MM.1S (cell line): Measurements from ENCODE around the gene EFNA5.

Experiments
- EZH2 ChIP-seq: fragments of 300-600 bp; sonication (generic); optimal IDR thresholded peaks from 2 replicates; pipeline ENCODE3; 2017; ENCODE audit warnings: low read depth, mild to moderate bottlenecking, antibody characterized with exemption, low read length, mixed read lengths
- TF ChIP-seq, protein P1 (sequence below): fragments of 300-600 bp; sonication (generic); IDR thresholded peaks from 2 replicates; pipeline ENCODE4 v1.5.1; 2016; ENCODE audit warnings: antibody characterized with exemption, low read length, mixed read lengths

DNA sequence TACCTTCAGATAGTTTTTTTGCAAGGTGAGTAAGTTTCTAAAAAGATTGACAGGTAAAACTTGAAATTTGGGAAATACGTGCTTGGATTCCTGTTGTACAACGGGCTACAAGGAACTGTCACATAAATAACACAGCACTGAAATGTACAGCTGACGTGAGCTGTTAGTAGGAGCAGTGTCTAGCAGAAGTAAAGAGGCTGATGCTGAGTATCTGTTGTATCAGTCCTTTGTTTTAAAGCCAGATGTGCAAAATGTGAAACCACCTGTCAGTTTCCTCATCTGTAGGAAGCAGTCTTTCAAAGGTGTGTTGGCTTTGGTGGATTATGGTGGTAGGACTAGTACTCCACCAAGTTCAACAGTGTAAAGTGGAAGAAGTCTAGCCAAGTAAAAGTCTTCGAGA is 122.3 kb downstream of the EFNA5 start:
- TF ChIP-seq, protein P1, sequence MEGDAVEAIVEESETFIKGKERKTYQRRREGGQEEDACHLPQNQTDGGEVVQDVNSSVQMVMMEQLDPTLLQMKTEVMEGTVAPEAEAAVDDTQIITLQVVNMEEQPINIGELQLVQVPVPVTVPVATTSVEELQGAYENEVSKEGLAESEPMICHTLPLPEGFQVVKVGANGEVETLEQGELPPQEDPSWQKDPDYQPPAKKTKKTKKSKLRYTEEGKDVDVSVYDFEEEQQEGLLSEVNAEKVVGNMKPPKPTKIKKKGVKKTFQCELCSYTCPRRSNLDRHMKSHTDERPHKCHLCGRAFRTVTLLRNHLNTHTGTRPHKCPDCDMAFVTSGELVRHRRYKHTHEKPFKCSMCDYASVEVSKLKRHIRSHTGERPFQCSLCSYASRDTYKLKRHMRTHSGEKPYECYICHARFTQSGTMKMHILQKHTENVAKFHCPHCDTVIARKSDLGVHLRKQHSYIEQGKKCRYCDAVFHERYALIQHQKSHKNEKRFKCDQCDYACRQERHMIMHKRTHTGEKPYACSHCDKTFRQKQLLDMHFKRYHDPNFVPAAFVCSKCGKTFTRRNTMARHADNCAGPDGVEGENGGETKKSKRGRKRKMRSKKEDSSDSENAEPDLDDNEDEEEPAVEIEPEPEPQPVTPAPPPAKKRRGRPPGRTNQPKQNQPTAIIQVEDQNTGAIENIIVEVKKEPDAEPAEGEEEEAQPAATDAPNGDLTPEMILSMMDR, result no peak
- TF ChIP-seq EZH2, result no peak
